ENCODE data around the gene FGFR3. TPM values are rescaled to one million over a fixed set of nuclear protein-coding genes. Genes with fewer than 3 reads are reported as not detected.

FGFR3 gene
- total and polyA plus RNA-seq, 2 of the 4 experiments (the other 2 are of a cell fraction) = 0.18 to 0.67 TPM

GRCh38 chr4:1755297-1755696, 37.8 kb upstream of the FGFR3 start:
- H3K27me3 ChIP-seq (ENCODE audit: control insufficient read depth, insufficient read depth, low read length) = no peaks in the 10 kb centered on the region; the same call in 1 of the 2 replicates
- no peaks in the 10 kb centered on the region for H3K79me1 ChIP-seq (ENCODE audit: low read depth in 1 of 2, low read length in 2 of 2)
- no peak overlapping the region for H3K4me3 ChIP-seq (ENCODE audit: insufficient read depth, low read depth, low read length)
- intact Hi-C loops (cut with micrococcal nuclease) (no loop called here), in situ Hi-C loops (cut with MboI; ENCODE audit: low sequenced_read_pairs) (no loop called here), dilution Hi-C loops (cut with HindIII; ENCODE audit: low sequenced_read_pairs, unreplicated experiment) (no loop called here)
- H3K23ac ChIP-seq (ENCODE audit: low read depth, low read length) = no peak overlapping the region
- H3K18ac ChIP-seq (ENCODE audit: low read depth, low read length) = no peak overlapping the region
- H3K56ac ChIP-seq (ENCODE audit: extremely low read depth, insufficient read depth, low read length) = no peak overlapping the region
- no peak for TF ChIP-seq BHLHE40 (IDR thresholded peaks at IDR 0.05; ENCODE audit: low read depth, low read length)
- TF ChIP-seq RFX5 (IDR thresholded peaks at IDR 0.05; ENCODE audit: low read depth, low read length) = no peak
- TF ChIP-seq RCOR1 (IDR thresholded peaks at IDR 0.05; ENCODE audit: insufficient replicate concordance, low read length) = no peak
- TF ChIP-seq MAFK (IDR thresholded peaks at IDR 0.05; ENCODE audit: low read depth, low read length) = no peak
- TF ChIP-seq CTCF (conservative IDR thresholded peaks at IDR 0.05; ENCODE audit: low read depth, low read length) = no peak
- TF ChIP-seq NFE2L2 (IDR thresholded peaks at IDR 0.05; ENCODE audit: low read depth, low read length) = no peak
- 73% methylated on average over 3 of the region's 17 CpGs; no CpG with 5 or more reads in 1 of the 2 experiments for WGBS, 2 experiments (ENCODE audit: extremely low coverage in 2 of 2, insufficient read length in 1 of 2)
- H4K8ac ChIP-seq (ENCODE audit: low read depth in 2 of 2, low read length in 2 of 2) = no peak overlapping the region
- H3K4me1 ChIP-seq (ENCODE audit: control insufficient read depth, insufficient read depth, low read length) = no peaks in the 10 kb centered on the region
- no peak overlapping the region for H3K14ac ChIP-seq (replicated peaks; ENCODE audit: low read depth, low read length)
- H4K5ac ChIP-seq (ENCODE audit: low read depth, low read length) = no peak overlapping the region
- H2AK9ac ChIP-seq (replicated peaks; ENCODE audit: low read depth, low read length, poor library complexity) = no peak overlapping the region
- no peak overlapping the region for H3K9ac ChIP-seq (ENCODE audit: low read depth, low read length)
- H3K9me1 ChIP-seq (ENCODE audit: insufficient read depth, low read length) = no peaks in the 10 kb centered on the region
- H2BK120ac ChIP-seq (ENCODE audit: low read depth, low read length) = no peak overlapping the region
- no peak for ATAC-seq (ENCODE audit: low read depth)
- no peak overlapping the region for H3K4me2 ChIP-seq (ENCODE audit: low read depth, low read length)
- H4K91ac ChIP-seq (ENCODE audit: insufficient read depth, low read depth, low read length) = no peak overlapping the region
- DNase-seq = no peak
- H3K9me3 ChIP-seq (ENCODE audit: control insufficient read depth, insufficient read depth, low read length) = no peaks in the 10 kb centered on the region
- no peak overlapping the region for H2BK20ac ChIP-seq (ENCODE audit: low read depth, low read length)
- ChIA-PET CTCF (no interaction called here), POLR2A (ENCODE audit: unreplicated experiment) (no interaction called here)
- H3K4ac ChIP-seq (ENCODE audit: low read depth, low read length) = no peak overlapping the region
- no TSS peak for BruUV-seq (replicated peaks)
- H3K36me3 ChIP-seq (ENCODE audit: control insufficient read depth, insufficient read depth, low read length) = no peaks in the 10 kb centered on the region
- no peak overlapping the region for H2AK5ac ChIP-seq (ENCODE audit: low read depth, low read length)
- H2BK5ac ChIP-seq (ENCODE audit: low read depth, low read length, poor library complexity, severe bottlenecking) = no peak overlapping the region
- no peaks in the 10 kb centered on the region for H4K20me1 ChIP-seq (ENCODE audit: insufficient read depth, low read length)
- H3K27ac ChIP-seq (ENCODE audit: insufficient read depth, low read length) = no peak overlapping the region
- no peak overlapping the region for H2BK15ac ChIP-seq (ENCODE audit: low read depth, low read length)
- no peak overlapping the region for H2AFZ ChIP-seq (replicated peaks; ENCODE audit: low read length, poor library complexity)
